Measurements from ENCODE around the gene TIMM23.
"Not testable (repeated sequence)": the region's sequence is repeated elsewhere in the genome, so short reads cannot be mapped to it uniquely, and the experiment has no call there.

DNA sequence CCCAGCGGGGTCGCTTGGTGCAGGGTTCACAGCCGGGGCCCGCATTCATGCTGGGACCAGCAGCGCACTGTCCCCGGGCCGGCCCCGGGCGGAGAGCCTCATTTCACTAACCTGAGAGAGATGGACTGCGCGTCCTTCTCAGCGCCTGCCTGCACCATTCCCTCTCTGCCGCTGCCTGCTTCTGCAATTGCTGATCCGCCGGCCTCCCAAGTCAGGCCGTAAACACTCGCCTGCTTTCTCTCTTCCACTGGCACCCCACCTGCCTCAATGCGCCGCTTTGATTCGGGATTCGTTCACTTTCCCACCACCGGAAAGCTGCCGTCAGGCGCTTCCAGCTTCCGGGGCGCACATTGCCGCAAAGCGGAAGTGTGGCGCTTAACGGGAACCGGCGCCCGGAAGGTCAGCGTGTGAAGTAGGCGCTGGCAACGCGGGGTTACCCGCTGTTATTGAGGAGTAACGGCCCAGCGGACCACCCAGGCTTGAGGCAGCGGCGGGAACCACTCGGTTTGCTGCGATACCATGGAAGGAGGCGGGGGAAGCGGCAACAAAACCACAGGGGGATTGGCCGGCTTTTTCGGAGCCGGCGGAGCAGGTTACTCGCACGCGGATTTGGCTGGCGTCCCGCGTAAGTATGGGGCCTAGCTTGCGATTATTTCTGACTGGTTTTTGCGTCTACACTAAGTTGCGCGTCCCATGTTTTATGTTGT lies at the start of gene TIMM23:
- TF ChIP-seq, protein P1, sequence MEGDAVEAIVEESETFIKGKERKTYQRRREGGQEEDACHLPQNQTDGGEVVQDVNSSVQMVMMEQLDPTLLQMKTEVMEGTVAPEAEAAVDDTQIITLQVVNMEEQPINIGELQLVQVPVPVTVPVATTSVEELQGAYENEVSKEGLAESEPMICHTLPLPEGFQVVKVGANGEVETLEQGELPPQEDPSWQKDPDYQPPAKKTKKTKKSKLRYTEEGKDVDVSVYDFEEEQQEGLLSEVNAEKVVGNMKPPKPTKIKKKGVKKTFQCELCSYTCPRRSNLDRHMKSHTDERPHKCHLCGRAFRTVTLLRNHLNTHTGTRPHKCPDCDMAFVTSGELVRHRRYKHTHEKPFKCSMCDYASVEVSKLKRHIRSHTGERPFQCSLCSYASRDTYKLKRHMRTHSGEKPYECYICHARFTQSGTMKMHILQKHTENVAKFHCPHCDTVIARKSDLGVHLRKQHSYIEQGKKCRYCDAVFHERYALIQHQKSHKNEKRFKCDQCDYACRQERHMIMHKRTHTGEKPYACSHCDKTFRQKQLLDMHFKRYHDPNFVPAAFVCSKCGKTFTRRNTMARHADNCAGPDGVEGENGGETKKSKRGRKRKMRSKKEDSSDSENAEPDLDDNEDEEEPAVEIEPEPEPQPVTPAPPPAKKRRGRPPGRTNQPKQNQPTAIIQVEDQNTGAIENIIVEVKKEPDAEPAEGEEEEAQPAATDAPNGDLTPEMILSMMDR (IDR thresholded peaks at IDR 0.05): not testable (repeated sequence)
- TF ChIP-seq POLR2A (IDR thresholded peaks at IDR 0.05) (peak; percentile 28 to 59), POLR2AphosphoS5 (IDR thresholded peaks at IDR 0.05) (peak; percentile 76 to 89 (median 83))

Data from sigmoid colon (tissue), 4 donors.